ENCODE data around the gene TNFSF10.

The TNFSF10 gene

DNA sequence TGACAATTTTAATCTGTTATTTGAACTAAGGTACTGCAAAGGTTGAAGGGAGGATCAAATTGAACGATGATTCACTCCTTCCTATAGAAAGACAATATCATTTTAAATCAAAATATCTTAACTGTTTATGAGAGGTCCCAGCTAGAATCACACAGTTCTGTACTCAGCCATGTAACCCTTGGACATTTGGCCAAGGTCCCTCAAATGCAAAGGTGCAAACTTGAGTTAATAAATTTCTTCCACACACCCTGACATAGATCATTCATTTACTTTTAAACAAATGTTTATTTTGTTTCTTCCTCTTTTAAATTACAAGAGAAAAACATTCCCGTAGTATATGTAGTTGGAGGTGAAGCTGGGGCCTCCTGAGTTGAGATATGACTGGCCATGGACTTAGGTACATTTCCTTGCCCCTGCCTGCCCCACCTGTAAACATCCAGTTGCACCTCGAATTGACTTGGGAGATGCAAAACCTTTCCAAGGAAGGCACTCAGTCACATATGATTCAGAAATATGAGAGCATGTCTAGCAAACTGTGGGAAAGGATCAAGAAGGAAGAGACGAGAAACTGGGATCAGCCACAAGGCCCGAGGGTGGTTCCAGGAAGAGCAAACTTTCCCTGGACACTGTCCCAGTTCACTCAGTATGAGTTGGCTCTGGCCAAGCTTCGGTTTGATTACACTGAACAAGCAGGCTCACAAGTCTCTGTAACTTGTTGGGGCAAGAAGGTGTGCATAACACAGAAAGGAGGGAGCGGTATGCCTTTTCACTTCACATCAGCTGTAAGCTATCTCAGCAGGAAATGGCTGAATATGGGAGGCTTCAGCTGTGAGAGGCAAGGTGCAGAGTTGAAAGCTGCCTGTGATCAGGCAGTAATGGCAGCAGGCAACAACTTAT lies 6.7 kb downstream of the TNFSF10 start:
- no peak for DNase-seq (ENCODE audit: low spot score)

DNA sequence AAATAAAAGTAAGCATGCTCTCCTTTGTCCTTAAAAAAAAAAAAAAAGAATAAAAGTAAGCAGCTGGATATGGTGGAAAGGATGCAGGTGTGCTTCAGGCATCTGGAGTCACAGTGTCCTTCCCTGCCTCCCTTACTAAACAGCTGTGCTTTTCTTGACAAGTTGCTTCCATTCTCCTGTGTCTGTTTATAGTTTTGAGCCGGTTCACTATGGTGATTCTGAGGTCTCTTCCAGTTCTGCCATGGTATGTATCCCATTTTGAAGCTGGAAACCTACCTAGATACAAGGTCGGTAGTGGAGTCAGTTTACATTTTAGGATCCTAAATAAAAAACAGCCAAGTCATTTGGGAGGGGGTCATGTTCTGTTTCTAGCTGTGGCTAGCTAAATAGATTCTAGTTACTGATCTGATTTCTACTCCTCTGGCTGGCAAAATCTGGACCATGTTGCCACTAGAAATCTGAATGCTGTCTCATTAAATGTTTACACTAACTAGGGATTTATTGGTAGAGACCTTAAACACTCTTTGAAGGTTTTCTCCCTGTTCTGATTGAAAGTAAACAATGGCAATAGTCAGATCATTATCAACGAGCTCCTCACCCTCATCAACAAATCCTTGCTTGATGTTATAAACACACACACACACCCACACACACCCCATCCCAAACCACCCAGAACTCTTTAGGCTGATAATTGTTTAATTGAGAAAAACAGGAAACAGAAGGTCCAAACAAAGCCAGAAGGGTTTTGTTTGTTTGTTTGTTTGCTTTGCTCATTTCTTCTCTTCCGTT lies 7.9 kb downstream of the TNFSF10 start:
- no peak for DNase-seq (ENCODE audit: low spot score)

DNA sequence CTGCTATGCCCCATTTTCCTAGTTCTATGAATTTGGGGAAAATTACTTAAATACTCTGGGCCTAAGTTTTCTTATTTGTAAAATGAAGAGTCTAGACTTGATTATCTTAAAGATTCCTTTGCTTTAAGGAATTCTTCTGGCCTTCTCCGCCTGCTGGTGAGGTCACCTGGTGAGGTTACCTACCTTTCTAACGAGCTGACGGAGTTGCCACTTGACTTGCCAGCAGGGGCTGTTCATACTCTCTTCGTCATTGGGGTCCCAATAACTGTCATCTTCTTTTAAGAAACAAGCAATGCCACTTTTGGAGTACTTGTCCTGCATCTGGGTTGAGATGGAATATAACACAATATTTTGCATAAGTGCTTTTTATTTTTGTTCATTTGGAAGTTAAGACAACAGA lies 8.6 kb downstream of the TNFSF10 start:
- DNase-seq (ENCODE audit: low spot score), result no peak

DNA sequence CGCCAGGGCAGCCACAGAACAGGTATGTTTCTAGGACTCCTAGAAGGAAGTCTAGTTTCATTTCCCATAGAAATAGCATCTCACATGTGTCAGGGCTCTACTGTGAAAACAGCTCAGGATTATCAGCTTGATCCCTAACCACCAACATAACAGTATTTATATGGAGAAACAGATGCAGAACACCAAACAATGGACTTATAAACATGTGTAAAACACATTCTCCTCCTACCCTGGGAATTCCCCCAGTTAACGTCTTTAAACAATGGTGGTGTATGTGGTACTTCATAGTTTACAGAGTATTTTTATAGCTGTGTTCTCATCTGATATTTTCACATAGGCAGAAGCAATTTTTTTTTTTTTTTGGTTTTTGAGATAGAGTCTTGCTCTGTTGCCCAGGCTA lies 9.7 kb downstream of the TNFSF10 start:
- no peak for DNase-seq (ENCODE audit: low spot score)

DNA sequence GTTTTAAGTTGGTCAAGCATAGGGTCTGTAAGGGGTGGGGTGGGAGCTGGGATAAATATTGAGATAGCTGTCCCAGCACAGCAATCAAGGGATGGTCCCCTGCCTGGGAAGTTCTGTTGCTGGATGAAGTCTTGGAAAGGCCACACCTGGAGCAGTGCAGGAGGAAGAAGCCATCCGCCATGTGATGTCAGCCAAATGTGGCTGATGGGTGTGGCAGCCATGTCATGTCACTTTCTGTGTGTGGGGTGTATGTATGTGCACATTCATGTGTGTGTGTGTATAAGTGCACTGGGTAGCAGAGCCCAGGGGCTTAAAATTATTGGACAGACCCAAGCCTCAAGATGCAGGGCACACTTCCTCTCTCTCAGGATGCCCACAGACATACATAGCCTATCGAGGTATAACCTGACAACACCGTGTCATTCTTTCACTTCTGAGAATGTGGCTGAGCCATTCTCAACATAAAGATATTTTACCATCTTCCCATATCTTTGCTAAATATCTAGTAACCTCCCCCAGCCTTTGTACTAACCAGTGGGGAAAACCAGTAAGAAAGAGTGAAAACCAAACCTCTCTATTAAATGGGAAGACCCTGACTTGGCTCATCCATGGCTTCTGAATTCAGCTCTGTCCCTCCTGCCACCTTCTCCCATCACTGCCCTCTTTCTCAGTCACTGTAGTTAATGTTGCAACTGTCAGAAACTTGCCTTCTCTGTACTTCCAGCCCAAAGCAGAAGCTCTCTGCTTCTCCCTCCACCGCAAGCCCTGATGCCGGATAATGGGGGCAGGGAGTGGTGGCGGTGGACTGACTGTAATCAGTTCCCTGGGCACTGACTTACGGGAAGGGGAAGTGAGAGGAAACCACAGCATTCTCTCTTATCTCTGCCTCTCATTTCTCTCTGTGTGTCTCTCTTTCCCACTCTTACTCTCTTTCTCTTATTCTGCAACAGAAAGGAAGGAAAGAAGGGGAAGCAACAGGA lies 11.2 kb downstream of the TNFSF10 start:
- no peak for DNase-seq (ENCODE audit: low spot score)

DNA sequence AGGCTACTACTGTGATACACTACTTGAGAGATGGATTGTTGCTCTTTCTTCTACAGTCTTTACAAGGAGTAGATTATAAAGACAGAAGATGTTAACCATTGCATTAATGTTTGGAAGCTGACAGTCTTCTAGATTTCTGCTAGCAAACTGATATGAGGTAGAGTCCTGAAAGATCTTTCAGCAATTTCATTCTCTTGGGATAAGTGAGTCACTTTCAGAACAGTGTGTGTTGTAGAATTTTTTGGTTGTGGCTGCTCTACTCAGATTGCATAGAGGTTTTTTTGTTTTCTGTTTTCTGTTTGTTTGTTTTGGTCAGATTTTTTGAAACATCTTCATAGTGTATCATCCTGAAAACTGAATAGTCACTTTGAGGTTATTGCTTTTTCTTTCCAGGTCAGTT lies 17.1 kb downstream of the TNFSF10 start:
- no peak for DNase-seq (ENCODE audit: low spot score)

DNA sequence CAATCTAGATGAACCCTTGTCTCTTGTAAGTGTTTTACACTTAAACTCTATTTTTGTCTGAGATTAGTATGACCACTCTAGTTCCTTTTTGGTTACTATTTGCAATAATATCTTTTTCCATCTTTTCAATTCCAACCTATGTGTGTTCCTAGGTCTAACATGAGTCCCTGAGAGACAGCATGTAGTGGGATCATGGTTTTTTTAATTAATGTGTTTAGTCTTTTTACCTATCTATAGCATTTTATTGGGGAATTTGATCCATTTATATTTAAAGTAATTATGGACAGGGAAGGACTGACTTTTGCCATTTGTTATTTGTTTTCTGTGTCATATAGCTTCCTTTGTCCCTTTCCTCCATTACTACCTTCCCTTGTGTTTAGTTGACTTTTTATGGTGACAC lies 21.7 kb downstream of the TNFSF10 start:
- DNase-seq (ENCODE audit: low spot score), result no peak

DNA sequence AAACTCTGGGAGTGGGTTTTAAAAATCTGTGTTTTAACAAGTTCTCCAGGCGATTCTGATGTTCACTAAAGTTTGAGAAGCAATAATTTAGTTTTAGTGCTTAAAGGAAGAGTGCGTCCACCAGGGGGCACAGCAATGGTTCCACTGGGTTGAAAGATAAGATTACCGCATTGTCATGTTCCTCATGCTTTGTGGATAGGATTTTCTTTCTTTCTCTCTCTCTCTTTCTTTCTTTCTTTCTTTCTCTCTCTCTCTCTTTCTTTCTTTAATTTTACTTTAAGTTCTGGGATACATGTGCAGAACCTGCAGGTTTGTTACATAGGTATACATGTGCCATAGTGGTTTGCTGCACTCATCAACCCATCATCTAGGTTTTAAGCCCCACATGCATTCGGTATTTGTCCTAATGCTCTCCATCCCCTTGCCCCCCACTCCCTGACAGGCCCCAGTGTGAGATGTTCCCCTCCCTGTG lies 33.0 kb downstream of the TNFSF10 start:
- peak; percentile 61 for DNase-seq (ENCODE audit: low spot score)

DNA sequence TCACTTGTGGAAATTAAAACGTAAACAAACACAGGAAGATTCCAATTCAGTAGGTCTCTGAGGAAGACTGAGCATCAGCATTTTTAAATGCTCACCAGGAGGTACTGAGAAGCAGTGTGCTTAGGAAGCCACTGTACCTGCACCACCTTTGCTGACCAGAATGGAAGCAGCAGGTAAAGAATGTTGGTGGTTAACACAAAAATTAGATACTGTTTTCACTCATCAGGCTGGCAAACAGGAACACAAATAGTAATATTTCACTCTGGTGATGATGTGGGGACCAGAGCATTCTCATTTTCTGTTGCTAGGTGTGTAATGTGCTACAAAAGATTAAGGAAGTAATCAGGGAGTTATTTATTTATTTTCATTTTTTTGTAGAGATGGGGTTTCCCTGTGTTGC lies 45.1 kb downstream of the TNFSF10 start:
- DNase-seq (ENCODE audit: low spot score), result no peak

DNA sequence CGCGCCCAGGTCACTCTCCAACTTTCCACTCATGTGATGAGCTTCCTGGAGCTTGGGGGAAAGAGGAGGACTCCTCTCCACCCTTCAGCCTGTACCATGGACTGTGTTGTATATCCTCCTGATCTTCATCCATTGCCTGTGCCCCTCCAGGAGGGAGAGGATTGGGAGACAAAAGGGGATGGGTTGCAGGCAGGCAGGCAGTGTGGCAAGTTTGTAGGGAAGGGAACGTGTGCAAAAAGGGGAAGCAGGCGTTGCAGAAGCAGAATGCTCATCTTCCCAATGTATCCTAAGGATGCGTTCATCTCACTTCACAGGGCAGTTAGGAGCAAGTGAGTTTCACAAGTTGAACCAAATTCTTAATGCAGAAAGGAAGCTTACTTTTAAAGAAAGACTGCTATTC lies 46.9 kb downstream of the TNFSF10 start:
- no peak for DNase-seq (ENCODE audit: low spot score)

DNA sequence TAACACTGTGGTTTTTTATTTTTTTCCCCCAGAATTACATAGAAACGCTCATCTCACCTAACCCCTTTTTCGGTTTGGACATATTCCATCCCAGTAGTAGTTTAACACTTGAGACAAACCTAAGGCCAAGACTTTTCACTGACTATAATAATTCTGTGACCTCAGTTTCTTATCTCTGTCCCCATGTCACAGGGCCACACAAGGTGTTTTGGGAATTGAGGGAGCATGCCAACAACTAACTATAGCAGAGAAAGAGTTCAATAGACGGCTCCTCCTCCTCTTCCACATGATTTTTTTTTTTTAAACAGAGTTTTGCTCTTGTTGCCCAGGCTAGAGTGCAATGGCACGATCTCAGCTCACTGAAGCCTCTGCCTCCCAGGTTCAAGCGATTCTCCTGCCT lies 47.5 kb downstream of the TNFSF10 start:
- DNase-seq (ENCODE audit: low spot score), result no peak

DNA sequence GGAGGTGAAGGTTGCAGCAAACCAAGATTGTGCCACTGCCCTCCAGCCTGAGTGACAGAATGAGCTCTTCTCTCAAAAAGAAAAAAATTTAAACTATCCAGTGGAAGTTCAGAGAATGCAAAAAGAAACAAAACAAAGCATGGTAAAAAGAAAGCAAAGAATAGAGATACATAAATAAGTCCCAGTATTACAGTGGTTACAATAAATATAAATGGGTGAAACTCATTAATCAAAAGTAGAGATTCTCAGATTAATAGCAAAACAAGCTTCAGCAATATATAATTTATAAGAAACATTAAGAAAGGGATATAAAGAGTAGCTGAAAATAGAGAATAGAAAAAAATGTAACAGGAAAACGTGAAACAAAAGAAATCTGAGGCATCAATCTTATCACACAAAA lies 51.3 kb downstream of the TNFSF10 start:
- DNase-seq (ENCODE audit: low spot score), result no peak

DNA sequence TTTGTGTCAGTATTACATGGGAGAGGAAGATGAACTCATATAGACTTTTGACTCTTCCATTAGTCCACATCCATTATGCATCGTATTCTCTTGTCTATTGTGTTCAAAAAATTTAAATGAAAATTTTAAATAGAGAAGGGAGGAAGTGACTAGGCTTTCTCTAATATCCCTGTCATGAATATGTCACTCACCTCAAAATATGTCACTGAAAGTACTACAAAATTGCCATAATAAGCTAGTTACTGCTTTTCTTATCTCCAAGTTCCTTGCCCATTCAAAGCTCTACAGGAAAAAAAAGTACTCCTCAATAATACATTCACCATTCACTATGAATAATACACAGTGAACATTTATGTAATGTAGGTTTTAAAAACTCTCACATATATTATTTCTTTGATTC lies 52.6 kb downstream of the TNFSF10 start:
- no peak for DNase-seq (ENCODE audit: low spot score)

DNA sequence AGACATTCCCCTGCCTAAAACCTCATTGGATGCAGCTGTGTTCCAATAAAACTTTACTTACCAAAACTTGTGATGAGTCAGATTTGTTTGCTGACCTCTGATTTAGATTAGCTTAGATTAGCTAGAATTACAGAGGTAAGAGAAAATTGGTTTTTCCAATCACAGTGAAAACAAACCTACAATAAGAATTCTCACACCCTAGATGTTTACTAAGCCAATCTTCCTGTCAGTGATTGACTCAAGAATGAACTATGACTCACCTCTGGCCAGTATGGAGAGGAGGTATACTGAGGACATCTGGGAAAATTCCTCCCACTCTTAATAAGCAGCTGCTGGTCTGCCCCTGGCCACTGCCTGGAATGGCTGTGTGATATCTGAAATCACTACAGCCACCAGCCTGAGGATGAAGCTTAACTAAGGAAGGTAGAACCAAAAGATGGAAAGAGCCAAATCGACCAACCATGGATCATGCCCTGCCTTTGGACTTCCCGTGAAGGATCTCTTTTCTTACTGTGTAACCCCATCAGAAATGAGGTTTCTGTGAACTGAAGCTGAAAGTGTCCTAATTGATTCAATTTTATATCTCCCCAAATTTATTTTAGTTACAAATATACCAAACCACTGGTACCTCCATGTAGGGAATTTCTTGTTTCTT lies 55.9 kb downstream of the TNFSF10 start:
- no peak for DNase-seq (ENCODE audit: low spot score)

DNA sequence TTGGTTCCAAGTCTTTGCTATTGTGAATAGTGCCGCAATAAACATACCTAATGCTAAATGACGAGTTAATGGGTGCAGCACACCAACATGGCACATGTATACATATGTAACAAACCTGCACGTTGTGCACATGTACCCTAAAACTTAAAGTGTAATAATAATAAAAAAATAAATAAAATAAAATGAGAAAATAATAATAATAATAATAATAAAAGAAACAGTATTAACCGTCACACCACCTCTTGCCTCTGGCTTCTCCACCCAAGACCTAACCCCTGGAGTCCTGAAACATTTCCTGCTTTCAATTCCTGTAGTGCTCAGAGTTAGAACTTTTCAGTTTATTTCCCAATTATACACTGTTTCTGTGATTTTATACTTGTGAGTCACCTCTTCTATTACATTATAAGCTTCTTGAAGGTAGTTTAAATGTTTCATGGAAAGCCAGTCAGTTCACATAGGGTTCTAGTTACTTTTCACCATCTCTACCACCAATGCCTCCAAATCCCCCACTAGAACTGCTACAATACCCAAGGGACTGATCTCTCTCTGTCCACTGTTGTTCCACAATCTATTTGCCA lies 56.6 kb downstream of the TNFSF10 start:
- no peak for DNase-seq (ENCODE audit: low spot score)

DNA sequence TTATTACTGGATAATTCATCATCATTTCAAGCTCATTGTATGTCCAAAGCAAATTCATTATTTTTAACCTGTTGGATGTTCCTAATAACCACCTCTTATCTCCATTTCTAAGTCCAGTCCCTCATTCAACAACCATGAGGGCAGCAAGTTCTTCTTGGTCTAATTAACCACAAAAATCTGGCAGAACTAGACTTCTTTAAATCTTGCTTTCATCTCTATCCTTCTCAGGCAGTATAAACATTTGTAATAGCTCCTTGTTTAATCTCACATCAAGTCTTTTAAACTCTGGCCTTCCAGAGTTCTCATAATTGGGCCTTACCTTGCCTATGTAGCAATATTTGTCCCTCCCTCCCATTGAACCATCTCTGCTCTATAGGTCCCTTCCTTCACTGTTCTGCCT lies 57.9 kb downstream of the TNFSF10 start:
- DNase-seq (ENCODE audit: low spot score), result no peak

DNA sequence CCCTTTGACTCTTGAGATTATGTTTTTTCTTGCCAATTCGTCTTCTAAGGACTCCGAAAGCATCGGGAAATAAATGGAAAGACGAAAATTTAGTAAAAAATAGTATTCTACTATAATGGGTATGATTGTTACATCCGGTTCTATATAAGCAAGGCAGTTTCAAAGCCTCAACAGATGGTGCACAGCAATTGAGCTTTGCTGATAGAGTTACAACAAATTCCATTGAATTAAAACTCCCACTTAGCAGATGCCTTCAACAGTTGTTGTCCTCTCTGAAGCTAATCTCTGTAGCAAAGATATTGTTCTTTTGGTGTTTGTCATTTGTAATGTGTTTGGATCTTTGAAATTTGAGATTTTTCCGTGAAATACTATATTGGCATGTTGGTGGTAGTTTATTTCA lies 58.9 kb downstream of the TNFSF10 start:
- DNase-seq (ENCODE audit: low spot score), result no peak

DNA sequence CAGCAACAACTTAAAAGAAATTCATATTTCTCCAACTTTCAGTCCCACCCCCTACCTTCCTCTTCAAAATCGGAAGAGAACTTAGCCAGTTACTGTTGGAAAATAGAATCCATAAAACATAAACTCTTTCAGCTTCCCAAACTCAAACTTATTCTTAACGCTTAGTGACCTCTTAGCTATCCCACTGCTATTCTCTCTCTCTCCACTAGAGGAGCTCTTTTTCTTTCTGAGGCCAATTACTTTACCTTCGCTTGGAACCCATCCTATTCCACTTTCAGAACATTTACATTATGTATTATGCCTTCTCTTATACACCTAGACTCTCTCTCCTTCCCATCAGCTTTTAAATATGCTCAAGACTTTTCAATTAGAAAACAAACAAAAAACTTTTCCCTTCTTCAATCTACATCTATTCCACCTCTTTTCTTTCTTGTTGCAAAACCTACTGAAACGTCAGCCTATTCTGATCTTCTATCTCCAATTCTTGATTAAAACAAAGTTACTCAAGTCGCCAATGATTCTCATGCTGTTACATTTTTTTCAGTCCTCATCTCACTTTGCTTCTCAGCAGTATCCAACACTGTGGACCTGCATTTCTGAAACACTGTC lies 61.6 kb downstream of the TNFSF10 start:
- no peak for DNase-seq (ENCODE audit: low spot score)

DNA sequence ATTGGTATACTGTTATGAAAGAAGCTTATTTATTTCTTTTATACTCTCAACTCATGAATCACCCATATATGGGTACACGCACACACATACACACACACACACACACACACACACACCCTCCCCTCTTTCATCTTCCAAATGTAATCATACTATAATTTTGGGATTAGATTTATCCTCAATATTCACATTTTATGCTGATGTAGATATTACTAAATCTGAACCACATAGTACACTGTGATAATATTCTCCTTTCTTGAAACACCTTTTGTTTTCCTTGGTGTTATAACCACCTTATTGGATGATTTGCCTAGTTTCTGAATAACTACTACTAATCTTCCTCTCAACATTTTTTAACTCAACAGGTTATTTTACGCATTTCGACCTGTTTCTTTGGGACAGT lies 66.8 kb downstream of the TNFSF10 start:
- DNase-seq (ENCODE audit: low spot score), result no peak

All from ecto neural progenitor cell (in vitro differentiated cells).